ENCODE measurements around the gene KHDC4.

The KHDC4 gene

DNA sequence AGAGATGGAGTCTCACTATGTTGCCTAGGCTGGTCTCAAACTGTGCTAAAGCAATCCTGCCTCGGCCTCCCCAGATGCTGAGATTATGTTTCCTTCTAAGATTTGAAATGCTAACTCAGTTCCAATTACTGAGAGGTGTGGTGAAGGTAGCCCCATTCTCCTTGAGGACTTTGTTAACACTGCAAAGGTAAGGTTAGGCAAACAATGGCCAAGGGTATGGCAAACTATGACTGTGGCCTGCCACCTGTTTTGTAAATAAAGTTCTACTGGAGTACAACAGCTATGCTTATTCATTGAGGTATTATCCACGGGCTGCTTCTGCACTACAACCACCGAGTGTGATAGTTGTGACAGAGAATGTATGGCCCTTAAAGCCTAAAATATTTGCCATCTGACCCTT lies 13.5 kb downstream of the KHDC4 start:
- H3K27me3 Mint-ChIP-seq: no peaks in the 10 kb centered on the region
- no peak overlapping the region for H3K4me3 Mint-ChIP-seq
- no peaks in the 10 kb centered on the region for H3K9me3 Mint-ChIP-seq
- H3K4me1 Mint-ChIP-seq (ENCODE audit: low read depth in 2 of 2): peaks cover 0 to 7% of the 10 kb centered on the region in 2 donors
- H3K27ac Mint-ChIP-seq: no peak overlapping the region
- ATAC-seq (replicated peaks): no peak
- H3K36me3 Mint-ChIP-seq (ENCODE audit: insufficient read depth): peaks cover 98% of the 10 kb centered on the region
- DNase-seq: no peak

- no peak for DNase-seq
- no peaks in the 10 kb centered on the region for H3K9me3 Mint-ChIP-seq
- H3K4me1 Mint-ChIP-seq (ENCODE audit: low read depth in 2 of 2): peaks cover 0 to 7% of the 10 kb centered on the region in 2 donors
- ATAC-seq (replicated peaks): no peak
- peaks cover 98% of the 10 kb centered on the region for H3K36me3 Mint-ChIP-seq (ENCODE audit: insufficient read depth)
- H3K27ac Mint-ChIP-seq: no peak overlapping the region
- no peak overlapping the region for H3K4me3 Mint-ChIP-seq
- H3K27me3 Mint-ChIP-seq: no peaks in the 10 kb centered on the region
These were observed 14.4 kb downstream of the KHDC4 start for GRCh38 chr1:155919801-155920200.

DNA sequence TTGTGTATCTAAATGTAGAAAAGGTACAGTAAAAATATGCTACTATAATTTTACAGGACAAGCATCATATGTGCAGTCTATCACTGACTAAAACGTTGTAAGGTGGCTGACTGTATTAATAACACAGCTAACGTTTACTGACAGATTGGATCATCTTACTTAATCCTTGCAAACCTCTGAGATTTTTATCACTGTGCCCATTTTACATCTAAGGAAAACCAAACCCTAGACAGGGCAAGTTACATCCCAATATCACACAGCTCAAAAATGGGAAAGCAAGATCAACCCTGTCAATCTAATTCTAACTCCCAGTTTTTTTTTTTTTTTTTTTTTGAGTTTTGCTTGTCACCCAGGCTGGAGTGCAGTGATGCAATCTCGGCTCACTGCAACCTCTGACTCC lies 15.6 kb downstream of the KHDC4 start:
- Mint-ChIP-seq H3K9me3 (no peaks in the 10 kb centered on the region), H3K4me3 (no peak overlapping the region), H3K4me1 (ENCODE audit: low read depth in 2 of 2) (peaks cover 0 to 7% of the 10 kb centered on the region in 2 donors), H3K36me3 (ENCODE audit: insufficient read depth) (peaks cover 98% of the 10 kb centered on the region), H3K27ac (peak overlapping the region in 1 of 2 donors; percentile 16), H3K27me3 (no peaks in the 10 kb centered on the region)
- DNase-seq (no peak), ATAC-seq (replicated peaks) (no peak)

- no peak overlapping the region for H3K4me3 Mint-ChIP-seq
- no peaks in the 10 kb centered on the region for H3K27me3 Mint-ChIP-seq
- no peak for ATAC-seq (replicated peaks)
- peaks cover 92% of the 10 kb centered on the region for H3K36me3 Mint-ChIP-seq (ENCODE audit: insufficient read depth)
- peak overlapping the region; percentile 1 to 29 for H3K27ac Mint-ChIP-seq
- no peaks in the 10 kb centered on the region for H3K9me3 Mint-ChIP-seq
- DNase-seq: no peak
- peaks cover 12 to 15% of the 10 kb centered on the region in 2 donors for H3K4me1 Mint-ChIP-seq (ENCODE audit: low read depth in 2 of 2)
These were observed 20.1 kb downstream of the KHDC4 start for GRCh38 chr1:155913969-155914757.

DNA sequence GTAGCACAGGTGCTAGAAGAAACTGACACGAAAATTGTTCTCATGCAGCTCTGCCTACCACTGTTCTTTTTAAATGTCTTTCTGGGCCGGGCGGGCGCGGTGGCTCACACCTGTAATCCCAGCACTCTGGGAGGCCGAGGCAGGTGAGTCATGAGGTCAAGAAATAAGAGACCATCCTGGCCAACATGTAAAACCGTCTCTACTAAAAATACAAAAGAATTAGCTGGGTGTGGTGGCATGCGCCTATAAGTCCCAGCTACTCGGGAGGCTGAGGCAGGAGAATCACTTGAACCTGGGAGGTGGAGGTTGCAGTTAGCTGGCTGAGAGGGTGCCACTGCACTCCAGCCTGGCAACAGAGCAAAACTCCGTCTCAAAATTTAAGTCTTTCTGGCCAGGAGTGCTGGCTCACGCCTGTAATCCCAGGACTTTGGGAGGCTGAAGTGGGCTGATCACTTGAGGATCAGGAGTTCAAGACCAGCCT lies 22.1 kb downstream of the KHDC4 start:
- Mint-ChIP-seq H3K4me3 (peak overlapping the region; percentile 89 to 96), H3K4me1 (ENCODE audit: low read depth in 2 of 2) (peaks cover 12 to 15% of the 10 kb centered on the region in 2 donors), H3K27me3 (no peaks in the 10 kb centered on the region), H3K36me3 (ENCODE audit: insufficient read depth) (peaks cover 92% of the 10 kb centered on the region), H3K27ac (peak overlapping the region; percentile 96 to 98), H3K9me3 (no peaks in the 10 kb centered on the region)
- DNase-seq (no peak), ATAC-seq (replicated peaks) (no peak)

GRCh38 chr1:155911156-155912055 lies 22.8 kb downstream of the KHDC4 start, which contains the start of gene RIT1:
RIT1 (minus strand) TSS chr1:155911349; CDS start chr1:155910761, 588 bp downstream.
- no peaks in the 10 kb centered on the region for H3K9me3 Mint-ChIP-seq
- H3K4me1 Mint-ChIP-seq (ENCODE audit: low read depth in 2 of 2): peaks cover 12 to 15% of the 10 kb centered on the region in 2 donors
- peak; percentile 97 for ATAC-seq (replicated peaks)
- H3K27me3 Mint-ChIP-seq: no peaks in the 10 kb centered on the region
- H3K27ac Mint-ChIP-seq: peak within 1 kb of the TSS; percentile 96 to 98
- peak within 1 kb of the TSS; percentile 89 to 96 for H3K4me3 Mint-ChIP-seq
- H3K36me3 Mint-ChIP-seq (ENCODE audit: insufficient read depth): peaks cover 92% of the 10 kb centered on the region
- DNase-seq: peak; percentile 72 to 75 (median 73)

DNA sequence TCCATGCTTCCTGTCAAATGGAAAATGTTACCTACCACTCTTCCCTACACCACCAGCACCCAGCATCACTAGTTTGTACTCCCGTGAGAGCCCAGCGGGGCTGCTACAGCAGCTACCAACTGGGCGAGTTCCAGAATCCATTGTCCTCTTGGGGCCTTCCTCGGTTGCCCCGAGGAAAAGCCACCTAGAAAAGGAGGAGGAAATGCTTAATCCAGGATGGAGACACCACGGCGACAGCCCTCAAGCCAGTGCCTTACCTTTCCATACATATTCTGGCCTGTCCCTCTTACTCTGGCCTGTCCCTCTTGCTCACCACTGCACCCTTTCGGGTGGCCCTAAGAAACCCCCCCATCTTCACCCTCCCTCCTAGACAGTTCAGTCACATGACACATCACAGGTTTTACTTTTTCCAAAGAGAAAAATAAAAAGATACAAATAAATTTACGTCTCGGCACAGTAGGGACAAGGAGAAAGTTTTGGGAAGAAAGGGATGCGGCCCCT lies 23.5 kb downstream of the KHDC4 start:
- ATAC-seq (replicated peaks) (peak; percentile 47), DNase-seq (peak in 1 of 3 experiments; percentile 12)
- H3K27ac Mint-ChIP-seq: peak overlapping the region; percentile 96 to 98
- peaks cover 12 to 15% of the 10 kb centered on the region in 2 donors for H3K4me1 Mint-ChIP-seq (ENCODE audit: low read depth in 2 of 2)
- no peaks in the 10 kb centered on the region for H3K9me3 Mint-ChIP-seq
- H3K36me3 Mint-ChIP-seq (ENCODE audit: insufficient read depth): peaks cover 92% of the 10 kb centered on the region
- H3K27me3 Mint-ChIP-seq: no peaks in the 10 kb centered on the region
- peak overlapping the region; percentile 89 to 96 for H3K4me3 Mint-ChIP-seq

- no peaks in the 10 kb centered on the region for H3K27me3 Mint-ChIP-seq
- DNase-seq (no peak), ATAC-seq (replicated peaks) (no peak)
- H3K9me3 Mint-ChIP-seq: no peaks in the 10 kb centered on the region
- peak overlapping the region; percentile 89 to 96 for H3K4me3 Mint-ChIP-seq
- H3K4me1 Mint-ChIP-seq (ENCODE audit: low read depth in 2 of 2): peaks cover 12 to 15% of the 10 kb centered on the region in 2 donors
- peak overlapping the region; percentile 67 to 98 for H3K27ac Mint-ChIP-seq
- peaks cover 90% of the 10 kb centered on the region for H3K36me3 Mint-ChIP-seq (ENCODE audit: insufficient read depth)
These were observed 24.3 kb downstream of the KHDC4 start for GRCh38 chr1:155909894-155910293.

DNA sequence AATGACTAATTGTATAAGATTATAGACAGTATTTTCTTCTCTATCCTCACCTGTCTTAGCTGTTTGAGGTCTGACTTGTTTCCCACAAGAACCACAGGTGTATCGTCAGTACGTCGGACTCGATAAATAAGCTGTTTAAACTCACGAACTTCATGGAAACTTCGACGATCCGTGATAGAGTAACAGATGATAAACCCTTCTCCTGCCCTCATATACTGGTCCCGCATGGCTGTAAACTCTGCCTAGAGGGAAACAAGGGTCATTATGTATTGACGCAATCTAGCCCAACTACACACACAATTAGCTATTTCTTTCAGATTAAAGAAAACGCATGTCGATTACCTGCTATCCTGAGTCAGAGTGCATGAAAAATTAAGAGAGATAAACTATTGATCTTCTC lies 30.0 kb downstream of the KHDC4 start:
- H3K36me3 Mint-ChIP-seq (ENCODE audit: insufficient read depth): peaks cover 97% of the 10 kb centered on the region
- no peak overlapping the region for H3K27ac Mint-ChIP-seq
- H3K4me1 Mint-ChIP-seq (ENCODE audit: low read depth in 2 of 2): peaks cover 0 to 6% of the 10 kb centered on the region in 2 donors
- no peak for ATAC-seq (replicated peaks)
- H3K27me3 Mint-ChIP-seq: no peaks in the 10 kb centered on the region
- H3K9me3 Mint-ChIP-seq: no peaks in the 10 kb centered on the region
- DNase-seq: no peak
- H3K4me3 Mint-ChIP-seq: no peak overlapping the region

DNA sequence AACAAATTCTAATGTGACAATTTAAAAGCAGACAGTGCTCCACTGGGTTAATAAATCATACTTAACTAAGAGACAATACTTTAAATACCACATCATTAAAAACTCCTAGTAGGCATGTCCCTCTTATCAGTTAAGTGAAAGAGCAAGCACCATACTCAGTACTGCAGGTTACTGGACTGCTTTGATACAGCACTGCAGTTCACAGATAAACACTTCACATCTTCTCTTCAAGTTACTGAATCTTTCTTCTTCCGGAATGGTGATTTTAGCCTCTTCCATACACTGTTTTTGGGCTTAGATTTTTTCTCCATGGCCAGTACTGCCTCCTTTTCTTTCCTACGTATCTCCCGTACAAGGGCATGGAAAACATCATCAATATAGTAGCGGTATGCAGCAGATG lies 34.1 kb downstream of the KHDC4 start:
- peak overlapping the region in 1 of 2 donors; percentile 4 for H3K27ac Mint-ChIP-seq

GRCh38 chr1:155899683-155900082 lies 34.5 kb downstream of the KHDC4 start:
- peaks cover 3 to 12% of the 10 kb centered on the region in 2 donors for H3K4me1 Mint-ChIP-seq (ENCODE audit: low read depth in 2 of 2)
- peak overlapping the region in 1 of 2 donors; percentile 25 for H3K27ac Mint-ChIP-seq
- DNase-seq: no peak
- no peaks in the 10 kb centered on the region for H3K9me3 Mint-ChIP-seq
- H3K27me3 Mint-ChIP-seq: no peaks in the 10 kb centered on the region
- peaks cover 85% of the 10 kb centered on the region for H3K36me3 Mint-ChIP-seq (ENCODE audit: insufficient read depth)
- ATAC-seq (replicated peaks): no peak
- H3K4me3 Mint-ChIP-seq: no peak overlapping the region

More for the DNA sequence above, 34.1 kb downstream of the KHDC4 start:
- Mint-ChIP-seq H3K9me3 (no peaks in the 10 kb centered on the region), H3K27me3 (no peaks in the 10 kb centered on the region), H3K4me3 (no peak overlapping the region), H3K36me3 (ENCODE audit: insufficient read depth) (peaks cover 90% of the 10 kb centered on the region), H3K4me1 (ENCODE audit: low read depth in 2 of 2) (peaks cover 3 to 12% of the 10 kb centered on the region in 2 donors)
- no peak for DNase-seq
- no peak for ATAC-seq (replicated peaks)

DNA sequence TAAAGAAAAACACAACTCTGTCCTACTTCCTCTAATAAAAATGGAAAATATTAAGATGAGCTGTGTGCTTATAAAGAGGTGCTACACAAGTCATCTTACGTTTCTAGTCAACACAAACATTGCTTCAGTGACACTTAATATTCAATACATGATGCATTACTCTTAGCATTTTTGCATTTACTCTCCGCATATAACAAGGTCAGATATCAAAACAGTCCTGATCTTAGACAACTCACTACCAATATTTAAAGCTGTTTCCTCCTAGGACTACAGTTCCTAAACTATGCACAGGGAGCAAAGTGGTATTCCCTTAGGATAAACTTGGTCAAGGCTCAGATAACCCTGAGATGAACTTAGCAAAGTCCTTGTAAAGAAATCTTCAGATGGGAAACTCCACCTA lies 35.3 kb downstream of the KHDC4 start:
- no peak for DNase-seq
- no peaks in the 10 kb centered on the region for H3K9me3 Mint-ChIP-seq
- H3K27ac Mint-ChIP-seq: peak overlapping the region in 1 of 2 donors; percentile 25
- peaks cover 77% of the 10 kb centered on the region for H3K36me3 Mint-ChIP-seq (ENCODE audit: insufficient read depth)
- H3K4me1 Mint-ChIP-seq (ENCODE audit: low read depth in 2 of 2): peaks cover 3 to 8% of the 10 kb centered on the region in 2 donors
- ATAC-seq (replicated peaks): no peak
- no peak overlapping the region for H3K4me3 Mint-ChIP-seq
- H3K27me3 Mint-ChIP-seq: no peaks in the 10 kb centered on the region

DNA sequence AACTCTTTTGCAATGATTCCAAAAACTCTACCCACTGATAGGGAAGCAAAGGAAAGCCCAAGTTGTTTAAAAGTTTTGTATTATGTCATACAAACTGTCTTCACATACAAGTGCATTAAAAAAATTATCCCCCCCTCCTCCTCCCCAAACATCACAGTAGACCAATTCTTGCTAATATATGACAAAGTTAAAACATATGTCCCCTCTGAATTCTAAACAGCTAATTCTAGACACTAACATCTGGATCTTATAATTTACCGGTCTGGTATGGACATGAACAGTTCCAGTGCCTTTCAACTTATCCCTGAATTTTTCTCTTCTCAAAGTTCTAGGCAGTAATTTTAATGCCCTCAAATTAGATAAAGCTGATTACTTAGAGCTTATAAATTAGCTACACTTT lies 36.5 kb downstream of the KHDC4 start:
- Mint-ChIP-seq H3K27ac (peak overlapping the region in 1 of 2 donors; percentile 46), H3K9me3 (no peaks in the 10 kb centered on the region), H3K4me3 (no peak overlapping the region), H3K27me3 (no peaks in the 10 kb centered on the region), H3K4me1 (ENCODE audit: low read depth in 2 of 2) (peaks cover 9 to 17% of the 10 kb centered on the region in 2 donors), H3K36me3 (ENCODE audit: insufficient read depth) (peaks cover 66% of the 10 kb centered on the region)
- ATAC-seq (replicated peaks) (no peak), DNase-seq (no peak)
